SK-MEL-5 (cell line): ENCODE results near the gene CTU1. TPM values are rescaled to one million over a fixed set of nuclear protein-coding genes. Genes with fewer than 3 reads are reported as not detected.

Source experiments
- DNase-seq: peaks from one replicate; pipeline ENCODE4 v3.0.0-alpha.2; 2016; ENCODE audit warnings: low read depth, low spot score
- in situ Hi-C: cut with HindIII; loops from 2 replicates; pipeline ENCODE4 v1.10.0; 2016; ENCODE audit warnings: low sequenced_read_pairs, high pct_unique_total_duplicates, low pct_unique_long_range_greater_than_20kb
- total RNA-seq: library from RNA; depleted of rRNA; stranded (reverse); fragments of >200 nt; shearing (Covaris generic); gene quantifications from 2 replicates; pipeline ENCODE4 v1.2.3, GENCODE V29; 2014

Gene CTU1
- total RNA-seq, 1 experiment from 2014 or later, result 13.8 TPM

- in situ Hi-C loops, result no loop called here
- no peak for DNase-seq
Measured at GRCh38 chr19:51136851-51137551, 28.8 kb upstream of the CTU1 start.

GRCh38 chr19:51135986-51136762, 28.0 kb upstream of the CTU1 start:
- in situ Hi-C loops, result no loop called here
- no peak for DNase-seq

GRCh38 chr19:51135004-51135403, 26.8 kb upstream of the CTU1 start:
- DNase-seq, result no peak
- in situ Hi-C loops, result no loop called here

GRCh38 chr19:51131780-51132680, 23.8 kb upstream of the CTU1 start:
- in situ Hi-C loops, result no loop called here
- peak; percentile 95 for DNase-seq

- no peak for DNase-seq
- in situ Hi-C loops, result no loop called here
Measured at GRCh38 chr19:51129716-51130115, 21.5 kb upstream of the CTU1 start.

GRCh38 chr19:51128227-51128626, 20.0 kb upstream of the CTU1 start:
- no peak for DNase-seq
- in situ Hi-C loops, result no loop called here

- DNase-seq, result no peak
Measured at GRCh38 chr19:51127755-51128154, 19.5 kb upstream of the CTU1 start.

GRCh38 chr19:51127032-51127431, 18.8 kb upstream of the CTU1 start:
- in situ Hi-C loops, result no loop called here

More at GRCh38 chr19:51127755-51128154, 19.5 kb upstream of the CTU1 start:
- in situ Hi-C loops, result no loop called here

GRCh38 chr19:51125421-51126075, 17.3 kb upstream of the CTU1 start:
- in situ Hi-C loops, result no loop called here

More at GRCh38 chr19:51127032-51127431, 18.8 kb upstream of the CTU1 start:
- no peak for DNase-seq

GRCh38 chr19:51124729-51125128, 16.5 kb upstream of the CTU1 start, which contains the start of gene SIGLEC9:
Gene SIGLEC9 (plus strand): TSS chr19:51124906. CDS start chr19:51124975, 69 bp downstream.
- in situ Hi-C loops, result no loop called here
- no peak for DNase-seq

More at GRCh38 chr19:51125421-51126075, 17.3 kb upstream of the CTU1 start:
- DNase-seq, result no peak

- no peak for DNase-seq
- in situ Hi-C loops, result no loop called here
Measured at GRCh38 chr19:51124216-51124615, 16.0 kb upstream of the CTU1 start.

- in situ Hi-C loops, result no loop called here
Measured at GRCh38 chr19:51123802-51124201, 15.6 kb upstream of the CTU1 start.

GRCh38 chr19:51123381-51123800, 15.2 kb upstream of the CTU1 start:
- in situ Hi-C loops, result no loop called here
- no peak for DNase-seq

More at GRCh38 chr19:51123802-51124201, 15.6 kb upstream of the CTU1 start:
- DNase-seq, result no peak

GRCh38 chr19:51122112-51122981, 14.1 kb upstream of the CTU1 start:
- in situ Hi-C loops, result no loop called here
- DNase-seq, result no peak

- no peak for DNase-seq
- in situ Hi-C loops, result no loop called here
Measured at GRCh38 chr19:51121257-51121656, 13.0 kb upstream of the CTU1 start.

GRCh38 chr19:51120160-51120559, 12.0 kb upstream of the CTU1 start:
- no peak for DNase-seq
- in situ Hi-C loops, result no loop called here
